Neural cell (in vitro differentiated cells): ENCODE results near the gene CRLF1.

Experiments
- TAF1 ChIP-seq: IDR thresholded peaks from 2 replicates; pipeline ENCODE4 v1.6.1; 2012; ENCODE audit warnings: low read depth
- TF ChIP-seq, protein P1 (sequence below): fragments of 450-650 bp; IDR thresholded peaks from 2 replicates; pipeline ENCODE4 v1.5.1; 2014; ENCODE audit warnings: antibody characterized with exemption, mild to moderate bottlenecking, moderate library complexity; ENCODE audit not compliant: poor library complexity, severe bottlenecking

DNA sequence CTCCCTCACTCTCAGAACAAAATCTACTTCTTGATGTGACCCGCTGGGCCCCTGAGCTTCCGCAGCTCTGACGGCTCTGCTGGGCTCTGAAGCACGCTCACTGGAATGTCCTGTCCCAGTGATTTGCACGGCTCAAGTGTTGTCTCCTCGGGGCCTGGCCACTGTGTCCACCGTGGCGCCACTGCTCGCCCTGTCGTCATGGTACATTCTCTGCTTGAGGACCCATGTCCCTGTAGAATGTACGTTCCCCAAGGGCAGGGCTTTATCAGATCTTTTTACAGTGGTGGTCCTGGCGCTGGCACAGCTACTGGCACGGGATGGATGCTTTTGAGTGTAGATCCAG is 42.3 kb upstream of the CRLF1 start:
- TF ChIP-seq TAF1, result no peak
- TF ChIP-seq, protein P1, sequence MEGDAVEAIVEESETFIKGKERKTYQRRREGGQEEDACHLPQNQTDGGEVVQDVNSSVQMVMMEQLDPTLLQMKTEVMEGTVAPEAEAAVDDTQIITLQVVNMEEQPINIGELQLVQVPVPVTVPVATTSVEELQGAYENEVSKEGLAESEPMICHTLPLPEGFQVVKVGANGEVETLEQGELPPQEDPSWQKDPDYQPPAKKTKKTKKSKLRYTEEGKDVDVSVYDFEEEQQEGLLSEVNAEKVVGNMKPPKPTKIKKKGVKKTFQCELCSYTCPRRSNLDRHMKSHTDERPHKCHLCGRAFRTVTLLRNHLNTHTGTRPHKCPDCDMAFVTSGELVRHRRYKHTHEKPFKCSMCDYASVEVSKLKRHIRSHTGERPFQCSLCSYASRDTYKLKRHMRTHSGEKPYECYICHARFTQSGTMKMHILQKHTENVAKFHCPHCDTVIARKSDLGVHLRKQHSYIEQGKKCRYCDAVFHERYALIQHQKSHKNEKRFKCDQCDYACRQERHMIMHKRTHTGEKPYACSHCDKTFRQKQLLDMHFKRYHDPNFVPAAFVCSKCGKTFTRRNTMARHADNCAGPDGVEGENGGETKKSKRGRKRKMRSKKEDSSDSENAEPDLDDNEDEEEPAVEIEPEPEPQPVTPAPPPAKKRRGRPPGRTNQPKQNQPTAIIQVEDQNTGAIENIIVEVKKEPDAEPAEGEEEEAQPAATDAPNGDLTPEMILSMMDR, result no peak
